Mesendoderm (in vitro differentiated cells): ENCODE results near the gene MREG.

Experiments used
- DNase-seq: peaks from one replicate; pipeline ENCODE4 v3.0.0; 2013
- H2AK5ac ChIP-seq: 2 replicates; pipeline ENCODE4 v1.6.1; 2013; ENCODE audit warnings: low read length, inconsistent platforms
- H2BK120ac ChIP-seq: 2 replicates; pipeline ENCODE4 v1.6.1; 2013; ENCODE audit warnings: low read depth, mild to moderate bottlenecking, low read length, moderate library complexity, mixed read lengths
- H2BK15ac ChIP-seq: replicated peaks from 2 replicates; pipeline ENCODE4 v1.6.1; 2013; ENCODE audit warnings: low read depth, mild to moderate bottlenecking, moderate library complexity
- H2BK5ac ChIP-seq: 2 replicates; pipeline ENCODE4 v1.6.1; 2013; ENCODE audit warnings: low read length, inconsistent platforms
- H3K18ac ChIP-seq: 2 replicates; pipeline ENCODE4 v1.6.1; 2013; ENCODE audit warnings: mild to moderate bottlenecking, low read length, mixed read lengths
- H3K23ac ChIP-seq: one replicate; pipeline ENCODE4 v1.6.1; 2013; ENCODE audit warnings: low read length
- H3K27ac ChIP-seq: 2 replicates; pipeline ENCODE4 v1.5.1; 2013; ENCODE audit warnings: low read depth, mild to moderate bottlenecking, inconsistent platforms, low read length, moderate library complexity
- H3K27me3 ChIP-seq: 2 replicates; pipeline ENCODE4 v1.6.1; 2013; ENCODE audit warnings: low read length, control low read depth, mild to moderate bottlenecking, inconsistent platforms; ENCODE audit not compliant: insufficient read depth, poor library complexity
- H3K36me3 ChIP-seq: 2 replicates; pipeline ENCODE4 v1.6.1; 2013; ENCODE audit warnings: low read length, inconsistent platforms; ENCODE audit not compliant: control insufficient read depth, insufficient read depth
- H3K4ac ChIP-seq: one replicate; pipeline ENCODE4 v1.6.1; 2013; ENCODE audit warnings: low read depth, mild to moderate bottlenecking, low read length, moderate library complexity
- H3K4me1 ChIP-seq: 2 replicates; pipeline ENCODE4 v1.6.1; 2013; ENCODE audit warnings: low read depth, low read length, inconsistent platforms; ENCODE audit not compliant: control insufficient read depth
- H3K4me2 ChIP-seq: 2 replicates; pipeline ENCODE4 v1.6.1; 2013; ENCODE audit warnings: low read length
- H3K4me3 ChIP-seq: 2 replicates; pipeline ENCODE4 v1.5.1; 2013; ENCODE audit warnings: mild to moderate bottlenecking, low read length
- H3K56ac ChIP-seq: one replicate; pipeline ENCODE4 v1.6.1; 2013; ENCODE audit warnings: low read length
- H3K79me1 ChIP-seq: 2 replicates; pipeline ENCODE4 v1.6.1; 2013; ENCODE audit warnings: low read length, inconsistent platforms
- H3K79me2 ChIP-seq: 2 replicates; pipeline ENCODE4 v1.6.1; 2013; ENCODE audit warnings: mild to moderate bottlenecking, low read length; ENCODE audit not compliant: control insufficient read depth, insufficient read depth
- H3K9ac ChIP-seq: 2 replicates; pipeline ENCODE4 v1.6.1; 2013; ENCODE audit warnings: low read length, inconsistent platforms
- H4K5ac ChIP-seq: one replicate; pipeline ENCODE4 v1.6.1; 2013; ENCODE audit warnings: low read length
- H4K8ac ChIP-seq: one replicate; pipeline ENCODE4 v1.6.1; 2013; ENCODE audit warnings: low read depth, mild to moderate bottlenecking, control low read depth, low read length, moderate library complexity
- WGBS: extraction: QIAGEN DNeasy Blood & Tissue Kit; methylation state at CpG from one replicate; pipeline ENCODE4 v1.1.7; 2013; ENCODE audit warnings: low lambda C conversion rate, missing lambda C conversion rate; ENCODE audit not compliant: insufficient coverage; ENCODE audit errors: extremely low coverage; 5-methylcytosine and 5-hydroxymethylcytosine counted together

Gene MREG

GRCh38 chr2:216029416-216030129 is 16.2 kb upstream of the MREG start:
- no peak overlapping the region for H3K4ac ChIP-seq

GRCh38 chr2:216024779-216025336 is 11.5 kb upstream of the MREG start:
- Histone ChIP-seq H3K4ac (no peak overlapping the region), H3K27me3 (no peaks in the 10 kb centered on the region), H3K18ac (no peak overlapping the region), H2BK120ac (no peak overlapping the region), H4K5ac (no peak overlapping the region), H2BK5ac (no peak overlapping the region), H2AK5ac (no peak overlapping the region), H3K79me1 (no peaks in the 10 kb centered on the region), H3K36me3 (no peaks in the 10 kb centered on the region), H3K4me3 (no peak overlapping the region), H4K8ac (no peak overlapping the region), H2BK15ac (no peak overlapping the region), H3K23ac (no peak overlapping the region), H3K79me2 (no peaks in the 10 kb centered on the region), H3K56ac (no peak overlapping the region), H3K4me1 (no peaks in the 10 kb centered on the region), H3K27ac (no peak overlapping the region), H3K9ac (no peak overlapping the region), H3K4me2 (no peak overlapping the region)
- no peak for DNase-seq
- no CpG with 5 or more reads among the region's 7 CpGs for WGBS

More at GRCh38 chr2:216029416-216030129, 16.2 kb upstream of the MREG start:
- no peak overlapping the region for H2BK15ac ChIP-seq
- H3K4me3 ChIP-seq = no peak overlapping the region
- H3K23ac ChIP-seq = no peak overlapping the region
- H3K56ac ChIP-seq = no peak overlapping the region
- H2BK5ac ChIP-seq = no peak overlapping the region
- H3K4me2 ChIP-seq = no peak overlapping the region
- no peak overlapping the region for H3K18ac ChIP-seq
- no peak overlapping the region for H4K5ac ChIP-seq
- H2BK120ac ChIP-seq = no peak overlapping the region
- no peak overlapping the region for H2AK5ac ChIP-seq
- no CpG with 5 or more reads among the region's 7 CpGs for WGBS
- H3K36me3 ChIP-seq = no peaks in the 10 kb centered on the region
- no peak for DNase-seq
- no peak overlapping the region for H4K8ac ChIP-seq
- no peak overlapping the region for H3K27ac ChIP-seq
- no peaks in the 10 kb centered on the region for H3K79me1 ChIP-seq
- no peaks in the 10 kb centered on the region for H3K79me2 ChIP-seq
- no peaks in the 10 kb centered on the region for H3K4me1 ChIP-seq
- no peaks in the 10 kb centered on the region for H3K27me3 ChIP-seq
- no peak overlapping the region for H3K9ac ChIP-seq

- Histone ChIP-seq H2AK5ac (no peak overlapping the region), H3K79me1 (no peaks in the 10 kb centered on the region), H3K79me2 (no peaks in the 10 kb centered on the region), H2BK15ac (no peak overlapping the region), H2BK120ac (no peak overlapping the region), H3K18ac (no peak overlapping the region), H3K4ac (no peak overlapping the region), H3K4me3 (no peak overlapping the region), H3K23ac (no peak overlapping the region), H3K27me3 (no peaks in the 10 kb centered on the region), H4K5ac (no peak overlapping the region), H3K36me3 (no peaks in the 10 kb centered on the region), H3K4me1 (no peaks in the 10 kb centered on the region), H2BK5ac (no peak overlapping the region), H3K27ac (no peak overlapping the region), H3K56ac (no peak overlapping the region), H3K4me2 (no peak overlapping the region), H4K8ac (no peak overlapping the region), H3K9ac (no peak overlapping the region)
- DNase-seq = peak; percentile 77
- no CpG with 5 or more reads among the region's 3 CpGs for WGBS
Measured at GRCh38 chr2:216023055-216023648, 9.8 kb upstream of the MREG start.

DNA sequence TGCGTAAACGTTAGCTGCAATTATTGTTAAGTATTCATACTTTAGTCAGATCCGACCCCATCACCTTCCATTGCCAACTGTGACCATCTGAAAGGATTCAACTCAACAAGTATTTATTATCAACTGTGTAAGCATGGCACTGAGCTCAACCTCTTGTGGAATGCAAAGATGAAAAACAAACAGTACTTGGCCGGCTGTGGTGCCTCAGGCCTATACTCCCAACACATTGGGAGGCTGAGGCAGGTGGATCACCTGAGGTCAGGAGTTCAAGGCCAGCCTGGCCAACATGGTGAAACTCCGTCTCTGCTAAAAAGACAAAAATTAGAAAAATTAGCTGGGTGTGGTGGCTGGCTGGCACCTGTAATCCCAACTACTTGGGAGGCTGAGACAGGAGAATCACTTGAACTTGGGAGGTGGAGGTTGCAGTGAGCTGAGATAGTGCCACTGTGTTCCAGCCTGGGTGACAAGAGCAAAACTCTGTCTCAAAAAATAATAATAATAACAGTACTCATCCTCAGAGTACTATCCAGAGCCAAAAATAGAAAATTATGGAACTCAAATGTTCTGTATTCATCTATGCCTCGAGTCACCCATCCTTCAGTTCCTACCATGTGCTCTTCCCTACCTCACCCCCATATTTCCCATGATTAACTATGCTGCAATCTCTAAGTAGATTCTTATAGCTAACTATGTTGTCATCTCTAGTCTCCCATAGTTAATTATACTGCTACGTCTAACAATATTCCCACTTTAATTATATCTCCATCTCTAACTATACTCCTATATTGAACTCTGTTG is 8.6 kb upstream of the MREG start:
- no peak overlapping the region for H2BK120ac ChIP-seq
- no peak overlapping the region for H3K18ac ChIP-seq
- 100% methylated on average over 1 of the region's 7 CpGs for WGBS
- H3K27ac ChIP-seq = no peak overlapping the region
- H3K36me3 ChIP-seq = no peaks in the 10 kb centered on the region
- no peak overlapping the region for H3K23ac ChIP-seq
- no peaks in the 10 kb centered on the region for H3K4me1 ChIP-seq
- H3K79me2 ChIP-seq = no peaks in the 10 kb centered on the region
- H3K4me2 ChIP-seq = no peak overlapping the region
- no peak overlapping the region for H2AK5ac ChIP-seq
- no peak overlapping the region for H2BK15ac ChIP-seq
- no peak overlapping the region for H3K4me3 ChIP-seq
- no peaks in the 10 kb centered on the region for H3K27me3 ChIP-seq
- H4K5ac ChIP-seq = no peak overlapping the region
- H3K4ac ChIP-seq = no peak overlapping the region
- no peak for DNase-seq
- no peak overlapping the region for H3K9ac ChIP-seq
- no peak overlapping the region for H2BK5ac ChIP-seq
- H3K56ac ChIP-seq = no peak overlapping the region
- H3K79me1 ChIP-seq = no peaks in the 10 kb centered on the region
- H4K8ac ChIP-seq = no peak overlapping the region

- Histone ChIP-seq H4K8ac (no peak overlapping the region), H3K4me3 (no peak overlapping the region), H4K5ac (no peak overlapping the region), H3K56ac (no peak overlapping the region), H3K27ac (no peak overlapping the region), H3K18ac (no peak overlapping the region), H3K79me1 (no peaks in the 10 kb centered on the region), H3K79me2 (no peaks in the 10 kb centered on the region), H3K23ac (no peak overlapping the region), H2BK5ac (no peak overlapping the region), H3K36me3 (no peaks in the 10 kb centered on the region), H3K4ac (no peak overlapping the region), H3K4me1 (no peaks in the 10 kb centered on the region), H3K27me3 (no peaks in the 10 kb centered on the region), H2AK5ac (no peak overlapping the region), H3K4me2 (no peak overlapping the region), H2BK15ac (no peak overlapping the region), H3K9ac (no peak overlapping the region), H2BK120ac (no peak overlapping the region)
- no peak for DNase-seq
- no CpG with 5 or more reads among the region's 3 CpGs for WGBS
Measured at GRCh38 chr2:216018709-216019108, 5.4 kb upstream of the MREG start.
